Stimulated activated CD4-positive, alpha-beta T cell treated with anti-CD3 and anti-CD28 coated beads, Interleukin-15, amount 100 ng/mL, for 48 hours (primary cell): ENCODE measurements around the gene FSHR.

Source experiments
- DNase-seq, 2 donors: peaks; one replicate each; pipeline ENCODE4 v3.0.0-alpha.2; 2020; ENCODE audit warnings: low read depth in 2 of 2

The FSHR gene

GRCh38 chr2:48954935-48955334 lies 199.4 kb downstream of the FSHR start:
- no peak for DNase-seq

GRCh38 chr2:48954311-48954710 lies 200.0 kb downstream of the FSHR start:
- no peak for DNase-seq

DNA sequence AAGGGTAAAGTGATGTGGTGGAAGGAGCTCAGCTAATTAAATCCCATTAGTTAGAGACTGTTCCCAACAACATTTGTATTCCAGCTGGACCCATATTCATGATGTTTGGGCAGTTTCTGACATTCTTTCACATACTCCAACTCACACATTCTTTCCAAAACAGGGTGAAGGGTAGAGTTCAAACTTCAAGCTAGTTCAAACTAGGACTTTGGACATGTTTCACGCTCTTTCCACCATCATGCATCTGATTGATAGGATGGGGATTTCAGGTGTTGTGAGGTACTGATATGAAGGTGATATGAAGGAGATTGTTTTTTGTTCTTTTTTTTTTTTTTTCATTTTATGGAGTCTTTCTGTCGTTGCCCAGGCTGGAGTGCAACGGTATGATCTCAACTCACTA lies 201.7 kb downstream of the FSHR start:
- DNase-seq: no peak

DNA sequence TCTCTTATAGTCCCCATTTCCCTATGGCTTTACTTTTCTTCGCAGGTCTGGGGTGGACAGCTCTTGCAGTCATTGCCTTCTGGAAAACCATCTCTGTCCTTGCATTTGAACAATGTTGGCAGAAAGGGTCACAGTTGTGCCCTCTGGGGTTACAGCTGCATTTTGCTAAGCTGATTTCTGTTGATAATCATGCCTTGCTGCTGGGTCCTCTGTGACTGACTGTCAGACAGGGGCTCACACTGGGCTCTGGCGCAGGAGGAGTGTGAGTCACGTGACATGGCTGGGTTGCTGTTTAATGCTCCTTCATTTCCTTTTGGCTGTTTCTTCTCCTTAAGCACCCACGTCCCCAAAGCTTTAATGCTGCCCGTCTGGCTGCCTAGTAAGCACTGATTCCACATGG lies 202.2 kb downstream of the FSHR start:
- no peak for DNase-seq

- DNase-seq: no peak
These were observed 205.8 kb downstream of the FSHR start for GRCh38 chr2:48948400-48949125.

DNA sequence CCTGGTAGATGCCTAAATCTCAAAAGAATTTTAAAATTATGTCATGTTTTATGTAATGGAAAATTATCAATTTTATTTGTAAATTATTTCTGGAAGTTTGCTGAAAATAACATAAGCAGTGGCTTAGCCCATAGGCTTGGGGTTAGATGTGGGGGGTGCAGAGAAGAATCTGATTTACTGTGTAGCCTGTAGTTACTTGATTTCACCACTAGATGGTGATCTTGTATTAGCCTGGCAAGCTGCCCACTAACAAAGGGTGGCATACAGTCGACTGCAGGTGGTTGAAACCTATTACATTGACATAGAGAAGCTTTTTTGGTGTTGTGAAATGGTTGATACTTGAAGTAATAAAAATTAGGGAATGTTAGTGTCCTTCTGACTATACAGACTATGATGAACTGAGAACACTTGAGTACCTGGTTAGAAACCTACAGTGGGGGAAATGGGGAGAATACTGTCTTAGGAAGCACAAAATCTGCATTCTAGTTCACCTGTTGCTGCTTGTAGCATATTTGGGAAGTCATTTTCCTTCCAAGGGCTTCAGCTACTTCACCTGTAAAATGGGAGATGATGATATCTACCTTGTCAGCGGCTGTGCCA lies 207.8 kb downstream of the FSHR start:
- no peak for DNase-seq

DNA sequence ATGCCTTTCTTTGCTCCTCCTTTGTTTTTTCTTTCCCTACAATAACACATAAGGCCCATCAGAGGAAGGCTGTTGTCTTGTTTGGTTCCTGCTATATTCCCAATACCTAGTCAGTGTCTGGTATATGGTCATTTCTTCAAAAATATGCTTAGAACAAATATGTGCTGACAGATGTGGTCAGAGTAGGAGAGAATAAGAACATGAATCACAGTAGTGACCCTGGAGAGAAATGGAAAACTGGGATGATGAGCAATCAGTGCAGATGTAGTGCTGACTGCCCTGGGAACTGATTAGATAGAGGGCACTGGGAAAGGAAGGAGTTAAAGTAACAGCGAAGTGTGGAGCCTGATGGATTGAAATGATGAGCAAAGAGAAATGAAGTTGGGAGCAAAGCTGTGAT lies 209.4 kb downstream of the FSHR start:
- DNase-seq: no peak

DNA sequence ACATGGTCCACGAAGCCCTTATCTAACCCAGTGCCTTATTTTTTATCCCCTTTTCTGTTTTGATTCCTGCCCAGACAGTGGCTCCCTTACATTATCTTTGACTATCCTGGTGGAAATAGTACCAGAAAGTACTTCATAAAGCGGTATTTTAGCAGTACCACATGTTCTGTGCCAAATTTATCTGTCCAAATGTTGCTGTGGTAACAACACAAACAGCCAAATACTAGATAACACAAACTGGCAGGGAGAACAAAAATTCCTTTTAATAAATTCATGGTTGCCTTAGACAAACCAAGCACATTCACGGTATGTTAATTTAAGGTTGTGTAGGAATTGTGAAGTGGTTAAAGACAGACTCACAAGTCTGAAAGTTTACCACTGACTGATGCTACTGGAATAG lies 210.9 kb downstream of the FSHR start:
- DNase-seq: no peak

GRCh38 chr2:48941908-48942307 lies 212.4 kb downstream of the FSHR start:
- no peak for DNase-seq

DNA sequence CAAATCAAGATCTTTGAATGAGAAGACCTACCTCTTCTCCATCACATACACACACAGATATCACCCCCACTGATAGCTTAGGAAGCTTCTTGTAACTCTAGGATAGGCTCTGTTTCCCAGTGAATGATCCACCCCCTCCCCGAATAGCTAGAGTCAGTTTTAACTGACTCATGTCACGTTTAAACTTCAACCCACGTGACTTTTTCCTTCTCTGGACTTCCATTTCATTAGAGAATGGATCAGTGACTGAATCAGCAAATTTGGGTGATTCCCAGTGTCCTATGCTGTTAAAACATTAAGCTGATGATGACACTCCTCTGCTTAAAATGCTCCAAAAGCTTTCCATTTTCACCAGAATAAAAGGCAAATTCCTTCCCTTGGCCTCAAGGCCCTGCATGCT lies 212.9 kb downstream of the FSHR start:
- no peak for DNase-seq

- DNase-seq: no peak
These were observed 213.7 kb downstream of the FSHR start for GRCh38 chr2:48940606-48941005.

DNA sequence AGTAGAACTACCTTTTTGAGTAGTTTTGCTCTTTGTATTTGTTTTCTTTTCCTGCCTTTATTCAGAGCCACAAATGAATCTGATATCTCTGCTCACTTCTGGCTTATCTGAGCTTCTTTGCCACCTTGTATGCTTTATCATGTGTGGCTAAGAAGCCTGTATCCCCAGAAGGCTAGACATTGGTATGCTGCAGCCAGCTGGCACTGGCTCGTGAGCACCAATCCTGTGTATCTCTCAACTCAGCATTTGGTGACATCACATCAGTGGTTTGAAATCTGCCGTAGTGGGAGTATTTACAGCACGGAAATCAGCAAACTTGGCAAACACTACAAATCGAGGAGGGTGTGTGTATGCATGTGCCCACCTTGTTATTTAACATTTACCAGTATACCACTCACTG lies 215.1 kb downstream of the FSHR start:
- no peak for DNase-seq

DNA sequence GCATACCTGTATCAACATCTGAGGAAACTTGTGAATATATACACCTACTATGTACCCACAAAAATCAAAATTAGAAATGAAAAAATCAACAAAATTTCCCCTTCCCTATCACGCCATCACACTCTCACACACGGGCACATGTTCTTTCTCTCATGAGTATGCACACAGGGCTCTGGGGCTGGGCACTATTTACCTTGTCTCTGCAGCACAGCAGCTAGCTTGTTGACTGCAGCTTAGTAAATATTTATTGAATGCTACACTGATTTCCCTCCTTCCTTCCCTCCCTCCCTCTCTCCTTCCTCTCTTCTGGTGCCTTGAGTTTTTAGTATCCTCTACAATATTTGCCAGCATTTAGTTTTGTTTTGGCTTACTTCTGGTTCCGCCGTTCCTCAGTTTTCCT lies 216.1 kb downstream of the FSHR start:
- DNase-seq: no peak

DNA sequence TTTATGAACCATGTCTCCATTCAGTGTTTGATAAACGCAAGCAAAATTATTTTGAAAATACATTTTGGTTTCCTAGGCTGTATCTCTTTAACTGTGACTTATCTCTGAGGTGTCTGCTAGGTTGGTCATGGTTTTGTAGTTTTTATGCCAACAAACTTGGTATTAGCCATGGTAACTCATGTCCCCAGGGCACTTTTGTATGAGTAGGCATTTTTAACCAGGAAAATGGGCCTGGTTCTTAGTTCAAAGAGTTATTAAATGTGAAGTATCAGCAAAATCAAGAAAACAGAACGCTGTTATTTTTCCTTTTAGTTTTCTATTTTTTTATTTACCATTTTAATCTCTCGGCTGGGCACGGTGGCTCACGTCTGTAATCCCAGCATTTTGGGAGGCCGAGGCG lies 219.5 kb downstream of the FSHR start:
- DNase-seq: no peak

DNA sequence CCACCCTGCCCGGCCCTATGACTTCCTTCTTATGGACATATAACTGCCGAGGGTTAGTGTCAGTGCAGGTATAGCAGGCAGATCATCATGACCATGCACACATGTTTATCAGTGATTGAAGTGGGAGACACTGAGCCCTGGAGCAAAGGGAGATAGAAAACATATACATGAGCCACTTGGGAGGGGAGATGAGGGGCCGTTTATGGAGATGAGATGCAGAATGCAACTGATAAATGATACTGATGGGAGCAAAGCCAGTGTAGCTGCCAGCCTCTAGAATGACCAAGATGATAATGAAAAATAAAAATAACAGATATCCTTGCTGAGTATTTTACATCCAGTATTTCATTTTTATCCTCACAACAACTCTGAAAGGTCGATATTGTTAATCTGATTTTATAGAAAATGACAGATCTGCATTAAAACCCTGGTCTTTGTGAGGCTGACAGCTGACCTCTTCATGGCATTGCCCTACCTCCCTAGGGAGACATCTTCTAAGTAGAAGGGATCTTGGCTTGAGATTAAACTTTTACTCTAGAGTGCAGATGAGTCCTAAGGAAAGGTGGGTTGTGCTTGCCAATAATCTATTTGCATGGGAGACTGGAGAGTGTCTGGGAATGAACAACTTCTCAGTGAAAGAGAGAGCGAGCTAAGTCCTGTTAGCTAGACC lies 220.4 kb downstream of the FSHR start:
- no peak for DNase-seq

DNA sequence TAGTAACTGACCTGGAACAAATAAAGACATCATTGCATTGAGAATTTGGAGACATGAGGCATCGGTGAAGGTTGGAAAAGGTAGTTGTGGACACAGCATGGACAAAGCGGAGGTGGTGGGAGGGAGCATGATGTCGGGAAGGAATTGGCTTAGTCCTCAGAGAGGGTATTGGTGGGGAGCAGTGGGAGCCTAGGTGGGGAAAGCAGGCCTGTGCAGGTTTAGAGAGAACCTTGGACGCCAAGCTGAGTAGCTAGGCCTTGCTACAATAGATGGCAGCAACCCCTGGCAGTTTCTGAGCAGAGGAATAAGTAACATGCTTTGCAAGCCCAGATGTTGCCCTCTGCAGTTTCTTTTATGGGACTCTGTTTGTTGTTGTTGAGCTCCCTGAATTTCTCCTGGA lies 221.6 kb downstream of the FSHR start:
- DNase-seq: no peak

DNA sequence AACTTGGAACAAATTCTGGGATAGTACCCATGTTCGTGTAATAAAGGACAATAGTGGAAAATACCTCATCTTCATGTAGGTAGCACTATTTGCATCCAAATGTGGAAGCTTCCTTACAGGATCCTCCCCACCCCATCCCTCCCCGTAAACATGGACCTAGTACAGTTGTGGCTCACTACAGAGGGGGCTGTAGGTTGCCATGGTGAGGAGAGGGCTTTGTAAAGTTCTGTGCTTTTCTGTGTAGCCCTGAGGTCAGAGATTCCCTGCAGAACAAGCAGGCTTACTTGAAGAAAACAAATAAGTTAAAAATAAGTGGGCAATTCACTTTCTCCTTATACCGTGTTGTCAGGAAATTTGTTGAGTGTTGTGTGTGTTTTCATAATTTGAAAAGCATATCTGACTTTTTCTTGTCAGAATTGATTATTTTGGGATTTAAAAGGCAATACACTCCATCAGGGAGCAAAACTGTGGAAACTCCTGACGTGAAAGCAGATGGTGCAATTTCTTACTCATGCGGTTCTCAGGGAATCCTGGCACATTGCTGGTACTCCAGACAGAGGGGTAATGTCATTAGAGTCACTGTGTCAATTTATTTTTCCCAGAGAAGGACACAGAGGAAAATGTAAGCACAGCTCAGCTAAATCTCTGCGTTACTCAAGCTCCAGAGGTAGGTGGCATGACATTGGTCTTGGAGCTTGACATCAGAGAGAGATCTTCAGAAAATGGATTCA lies 224.6 kb downstream of the FSHR start:
- DNase-seq: no peak

GRCh38 chr2:48927355-48927754 lies 227.0 kb downstream of the FSHR start:
- no peak for DNase-seq

GRCh38 chr2:48915884-48916283 lies 238.4 kb downstream of the FSHR start:
- DNase-seq: no peak

DNA sequence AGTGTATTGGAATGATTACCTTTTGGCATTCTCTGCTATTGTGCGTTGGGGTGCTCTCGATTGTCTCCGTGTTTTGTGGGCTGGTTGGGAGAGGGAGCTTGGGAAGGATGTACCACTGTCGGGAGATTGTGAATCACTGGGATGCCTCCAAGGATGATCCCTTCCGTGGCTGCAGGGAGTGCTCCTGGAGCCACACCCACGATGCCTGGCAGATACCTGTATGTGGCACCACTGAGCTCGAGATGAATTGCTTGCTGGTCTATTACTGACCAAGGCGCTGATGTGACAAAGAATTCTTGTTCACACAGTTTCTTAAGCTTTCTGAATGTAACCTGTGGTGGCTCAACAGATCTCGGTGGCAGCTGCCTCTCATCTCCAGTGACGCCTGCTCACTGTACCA lies 239.1 kb downstream of the FSHR start:
- no peak for DNase-seq

DNA sequence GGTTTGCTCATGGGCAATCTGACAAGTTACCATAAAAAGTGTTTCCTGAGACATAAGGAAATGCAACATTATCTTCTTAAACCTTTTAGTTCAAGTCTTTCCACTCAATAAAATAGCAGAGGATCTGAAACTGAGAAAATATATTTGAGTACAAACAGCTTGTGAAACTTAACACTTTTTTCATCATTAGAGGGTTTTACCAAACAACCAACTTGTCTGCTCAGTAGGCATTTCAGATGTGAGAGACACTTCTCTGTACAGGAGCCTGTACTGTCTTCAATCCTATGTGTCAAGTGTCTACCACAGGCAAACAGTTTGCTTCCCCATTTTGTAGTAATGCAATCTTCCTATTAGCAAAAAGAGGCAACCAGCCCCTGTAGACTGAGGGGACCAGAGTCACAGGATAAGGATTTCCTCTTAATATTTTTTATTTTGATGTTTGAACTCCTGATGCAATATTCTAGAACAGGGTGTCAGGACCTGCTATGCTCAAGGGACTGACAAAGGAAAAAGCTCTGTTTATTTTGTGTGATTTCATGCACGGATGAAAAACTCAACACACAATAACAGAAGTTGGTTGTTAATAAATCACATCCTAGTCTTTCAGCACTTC lies 239.7 kb downstream of the FSHR start:
- DNase-seq: no peak
